Spleen (tissue), 11 donors: Measurements from ENCODE around the gene MCCD1. TPM values are rescaled to one million over a fixed set of nuclear protein-coding genes. Genes with fewer than 3 reads are reported as not detected.

Experiments
- DNase-seq: peaks from one replicate; pipeline ENCODE4 v3.0.0-alpha.2; 2020
- H3K27ac ChIP-seq, 8 donors: fragments of 200-600 bp; sonication (generic) in 7 of 8; 1 replicate in 4 of 8; 2 replicates in 4 of 8; pipeline versions ENCODE4 v1.5.0 to v1.8.0; 2016 to 2021; ENCODE audit warnings: inconsistent platforms in 4 of 8, mild to moderate bottlenecking in 4 of 8, moderate library complexity in 1 of 8
- H3K27me3 ChIP-seq, 7 donors: fragments of 200-600 bp; sonication (generic) in 6 of 7; replicated peaks in 1 of 7; 1 replicate in 4 of 7; 2 replicates in 3 of 7; pipeline versions ENCODE4 v1.5.0 to v1.8.0; 2016 to 2021; ENCODE audit warnings: inconsistent platforms in 3 of 7, mild to moderate bottlenecking in 1 of 7
- H3K36me3 ChIP-seq, 6 donors: fragments of 200-600 bp; sonication (generic) in 5 of 6; 1 replicate in 4 of 6; 2 replicates in 2 of 6; pipeline versions ENCODE4 v1.5.0 to v1.8.0; 2016 to 2021; ENCODE audit warnings: inconsistent platforms in 2 of 6
- H3K4me1 ChIP-seq, 6 donors: fragments of 200-600 bp; sonication (generic) in 5 of 6; 1 replicate in 3 of 6; 2 replicates in 3 of 6; pipeline versions ENCODE4 v1.5.0 to v1.8.0; 2016 to 2021; ENCODE audit warnings: inconsistent platforms in 3 of 6
- H3K4me3 ChIP-seq, 8 donors: fragments of 200-600 bp; sonication (generic) in 7 of 8; 1 replicate in 4 of 8; 2 replicates in 4 of 8; pipeline versions ENCODE4 v1.5.0 to v1.8.0; 2016 to 2021; ENCODE audit warnings: inconsistent platforms in 4 of 8, mild to moderate bottlenecking in 4 of 8, moderate library complexity in 2 of 8
- H3K9me3 ChIP-seq, 8 donors: fragments of 200-600 bp; sonication (generic) in 7 of 8; 1 replicate in 4 of 8; 2 replicates in 4 of 8; pipeline versions ENCODE4 v1.5.0 to v1.8.0; 2016 to 2021; ENCODE audit warnings: inconsistent platforms in 4 of 8
- POLR2A ChIP-seq, 3 donors: fragments of 450-650 bp; IDR thresholded peaks; one replicate each; pipeline ENCODE4 v1.5.1; 2017; ENCODE audit warnings: antibody characterized with exemption in 3 of 3, mild to moderate bottlenecking in 1 of 3
- POLR2AphosphoS5 ChIP-seq, 3 donors: sonication (generic); formaldehyde crosslinking; IDR thresholded peaks; one replicate each; pipeline ENCODE4 v1.5.1; 2017; ENCODE audit warnings: antibody characterized with exemption in 3 of 3
- WGBS, 5 donors: extraction: QIAGEN DNeasy Blood & Tissue Kit in 3 of 5; methylation state at CpG; one replicate each; pipeline versions ENCODE4 v1.1.5 to v1.1.7; 2013 to 2018; 5-methylcytosine and 5-hydroxymethylcytosine counted together
- intact Hi-C: fragments of 100-400 bp; cut with DNase I; formaldehyde crosslinking; loops from one replicate; pipeline ENCODE4 v1.15.0; 2023; ENCODE audit warnings: low total_unique reads
- polyA plus RNA-seq, 3 donors: library from polyadenylated mRNA; stranded (reverse); fragments of 200-250 nt; gene quantifications; one replicate each; pipeline ENCODE4 v1.2.1, GENCODE V29; 2013
- total RNA-seq, 7 donors: library from RNA; depleted of rRNA in 3 of 7; stranded (reverse); fragments of >200 nt in 3 of 7; fragmentation: NEBNext Ultra II Directional in 4 of 7; extraction: Animal tissue kit (Norgen Biotek cat#: 25700) in 4 of 7; gene quantifications; one replicate each; pipeline versions ENCODE4 v1.1.0 to v1.2.1, GENCODE V29; 2016 to 2021
- TF ChIP-seq, protein P1 (sequence below), 11 experiments: fragments of 200-600 bp in 7 of 11; fragments of 450-650 bp in 4 of 11; sonication (generic) in 4 of 11; IDR thresholded peaks in 8 of 11; conservative IDR thresholded peaks in 3 of 11; 1 replicate in 7 of 11; 2 replicates in 4 of 11; pipeline versions ENCODE4 v1.4.0 to v1.8.0; 2016 to 2021; ENCODE audit warnings: antibody characterized with exemption in 11 of 11, inconsistent platforms in 4 of 11, mild to moderate bottlenecking in 1 of 11
- donor health status: healthy with polysubstance abuse.
- donor health status: DM: no; HTN: no; CAD: no; lungs with moderate emphysema.
- donor health status: DM: no; HTN: no; CAD: no.
- donor health status: Bipolar disorder and iron deficiency.
- donor health status: healthy.
- donor health status: DM: no; HTN: no; CAD: no.
- donor health status: DM: yes; HTN: yes; CAD: no.

The MCCD1 gene
- total and polyA plus RNA-seq, 10 donors: not detected

DNA sequence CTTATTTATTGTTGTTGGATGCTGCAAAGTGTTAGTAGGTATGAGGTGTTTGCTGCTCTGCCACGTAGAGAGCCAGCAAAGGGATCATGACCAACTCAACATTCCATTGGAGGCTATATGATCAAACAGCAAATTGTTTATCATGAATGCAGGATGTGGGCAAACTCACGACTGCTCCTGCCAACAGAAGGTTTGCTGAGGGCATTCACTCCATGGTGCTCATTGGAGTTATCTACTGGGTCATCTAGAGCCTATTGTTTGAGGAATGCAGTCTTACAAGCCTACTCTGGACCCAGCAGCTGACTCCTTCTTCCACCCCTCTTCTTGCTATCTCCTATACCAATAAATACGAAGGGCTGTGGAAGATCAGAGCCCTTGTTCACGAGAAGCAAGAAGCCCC lies 18.8 kb upstream of the MCCD1 start:
- Histone ChIP-seq H3K4me1 (no peaks in the 10 kb centered on the region), H3K27me3 (no peaks in the 10 kb centered on the region), H3K36me3 (peaks cover 0 to 74% (median 55%) of the 10 kb centered on the region in 6 donors), H3K9me3 (no peaks in the 10 kb centered on the region), H3K4me3 (no peak overlapping the region), H3K27ac (no peak overlapping the region)
- TF ChIP-seq POLR2AphosphoS5 (IDR thresholded peaks at IDR 0.05): no peak
- no peak for TF ChIP-seq POLR2A (IDR thresholded peaks at IDR 0.05)
- TF ChIP-seq, protein P1, sequence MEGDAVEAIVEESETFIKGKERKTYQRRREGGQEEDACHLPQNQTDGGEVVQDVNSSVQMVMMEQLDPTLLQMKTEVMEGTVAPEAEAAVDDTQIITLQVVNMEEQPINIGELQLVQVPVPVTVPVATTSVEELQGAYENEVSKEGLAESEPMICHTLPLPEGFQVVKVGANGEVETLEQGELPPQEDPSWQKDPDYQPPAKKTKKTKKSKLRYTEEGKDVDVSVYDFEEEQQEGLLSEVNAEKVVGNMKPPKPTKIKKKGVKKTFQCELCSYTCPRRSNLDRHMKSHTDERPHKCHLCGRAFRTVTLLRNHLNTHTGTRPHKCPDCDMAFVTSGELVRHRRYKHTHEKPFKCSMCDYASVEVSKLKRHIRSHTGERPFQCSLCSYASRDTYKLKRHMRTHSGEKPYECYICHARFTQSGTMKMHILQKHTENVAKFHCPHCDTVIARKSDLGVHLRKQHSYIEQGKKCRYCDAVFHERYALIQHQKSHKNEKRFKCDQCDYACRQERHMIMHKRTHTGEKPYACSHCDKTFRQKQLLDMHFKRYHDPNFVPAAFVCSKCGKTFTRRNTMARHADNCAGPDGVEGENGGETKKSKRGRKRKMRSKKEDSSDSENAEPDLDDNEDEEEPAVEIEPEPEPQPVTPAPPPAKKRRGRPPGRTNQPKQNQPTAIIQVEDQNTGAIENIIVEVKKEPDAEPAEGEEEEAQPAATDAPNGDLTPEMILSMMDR (IDR thresholded peaks at IDR 0.05 in 8 of 11, conservative IDR thresholded peaks at IDR 0.05 in 3 of 11): no peak
- WGBS, 5 donors: 81 to 90% (median 84%) methylated on average over 4 of the region's 4 CpGs
- no peak for DNase-seq
- intact Hi-C loops: no loop called here

DNA sequence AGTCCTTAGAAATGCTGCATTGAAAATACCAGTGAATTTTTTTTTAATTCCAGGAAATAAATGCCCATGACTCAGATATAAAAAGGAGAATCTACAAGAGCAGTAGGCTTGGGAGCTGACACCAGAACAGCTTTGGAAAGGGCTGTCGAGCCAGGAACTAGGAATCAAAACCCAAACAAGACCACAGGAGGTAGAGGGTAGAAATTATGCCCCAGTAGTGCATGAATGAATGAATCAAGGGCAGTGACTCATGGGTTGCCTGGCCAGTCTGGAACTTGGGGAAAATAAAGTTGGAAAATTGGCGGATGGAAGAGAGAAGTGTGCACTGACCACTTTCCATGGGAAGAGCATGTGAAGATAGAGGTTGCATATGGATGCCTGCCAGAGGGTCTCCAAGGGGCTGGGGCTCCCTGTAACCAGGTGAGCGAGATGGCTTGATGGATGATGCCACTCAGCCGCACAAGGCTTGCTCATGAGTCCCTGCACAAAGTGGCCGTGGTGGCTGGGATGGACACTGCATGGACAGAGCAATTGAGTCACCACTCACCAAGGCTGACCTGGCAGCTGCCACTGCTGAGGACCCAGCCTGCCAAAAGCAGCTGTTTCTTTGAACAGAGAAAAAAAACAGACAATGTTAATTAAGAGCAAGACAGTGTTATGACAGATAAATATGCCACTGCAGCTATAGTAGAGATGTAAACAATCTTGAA lies 15.2 kb upstream of the MCCD1 start:
- Histone ChIP-seq H3K27ac (no peak overlapping the region), H3K4me1 (peaks cover 0 to 10% (median 0%) of the 10 kb centered on the region in 6 donors), H3K36me3 (peaks cover 0 to 38% (median 26%) of the 10 kb centered on the region in 6 donors), H3K27me3 (no peaks in the 10 kb centered on the region), H3K9me3 (no peaks in the 10 kb centered on the region), H3K4me3 (no peak overlapping the region)
- no peak for DNase-seq
- 72 to 97% (median 74%) methylated on average over 4 to 5 of the region's 5 CpGs for WGBS, 5 donors
- TF ChIP-seq, protein P1 (IDR thresholded peaks at IDR 0.05 in 8 of 11, conservative IDR thresholded peaks at IDR 0.05 in 3 of 11): no peak
- TF ChIP-seq POLR2AphosphoS5 (IDR thresholded peaks at IDR 0.05): no peak
- TF ChIP-seq POLR2A (IDR thresholded peaks at IDR 0.05): no peak
- intact Hi-C loops: no loop called here

DNA sequence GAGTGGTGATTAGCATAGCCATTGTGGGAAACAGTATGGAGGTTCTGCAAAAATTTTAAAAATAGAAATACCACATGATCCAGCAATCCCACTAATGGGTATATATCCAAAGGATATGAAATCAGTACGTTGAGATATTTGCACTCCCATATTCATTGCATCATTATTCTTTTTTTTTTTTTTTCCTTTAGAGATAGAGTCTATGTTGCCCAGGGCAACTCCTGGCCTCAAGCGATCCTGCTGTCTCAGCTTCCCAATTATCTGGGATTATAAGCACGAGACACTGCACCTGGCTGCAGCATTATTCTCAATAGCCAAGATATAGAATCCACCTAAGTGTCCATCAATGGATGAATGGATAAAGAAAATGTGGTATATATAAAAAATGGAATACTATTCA lies 6.9 kb upstream of the MCCD1 start:
- peaks cover 0 to 5% (median 0%) of the 10 kb centered on the region in 6 donors for H3K4me1 ChIP-seq
- H3K36me3 ChIP-seq: no peaks in the 10 kb centered on the region
- DNase-seq: no peak
- H3K27ac ChIP-seq: no peak overlapping the region
- intact Hi-C loops: no loop called here
- H3K9me3 ChIP-seq: no peaks in the 10 kb centered on the region
- H3K4me3 ChIP-seq: no peak overlapping the region
- TF ChIP-seq, protein P1 (IDR thresholded peaks at IDR 0.05 in 8 of 11, conservative IDR thresholded peaks at IDR 0.05 in 3 of 11): no peak
- TF ChIP-seq POLR2AphosphoS5 (IDR thresholded peaks at IDR 0.05): no peak
- TF ChIP-seq POLR2A (IDR thresholded peaks at IDR 0.05): no peak
- H3K27me3 ChIP-seq: no peaks in the 10 kb centered on the region
- WGBS, 5 donors: 74 to 84% (median 76%) methylated on average over 3 of the region's 3 CpGs

DNA sequence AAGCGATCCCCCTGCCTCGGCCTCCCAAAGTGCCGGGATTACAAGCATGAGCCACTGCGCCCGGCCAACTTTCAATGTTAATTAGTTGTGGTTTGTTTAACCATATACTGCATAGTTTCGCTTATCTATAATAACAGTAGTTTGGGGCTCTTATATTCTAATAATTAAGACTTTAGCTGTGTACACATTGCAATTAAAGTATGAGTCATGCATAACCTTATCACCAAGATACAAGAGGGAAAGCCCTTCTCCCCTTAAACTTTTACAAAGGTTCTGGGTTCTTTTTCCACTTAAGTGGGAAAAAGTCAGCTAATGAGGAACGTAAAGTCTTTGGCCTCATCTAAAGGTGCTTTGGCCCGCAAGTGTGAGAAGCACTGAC lies 3.2 kb upstream of the MCCD1 start:
- TF ChIP-seq POLR2A (IDR thresholded peaks at IDR 0.05) (no peak), POLR2AphosphoS5 (IDR thresholded peaks at IDR 0.05) (no peak)
- TF ChIP-seq, protein P1 (IDR thresholded peaks at IDR 0.05 in 8 of 11, conservative IDR thresholded peaks at IDR 0.05 in 3 of 11): no peak
- no peak for DNase-seq
- H3K4me3 ChIP-seq: no peak overlapping the region
- H3K27ac ChIP-seq: peak overlapping the region in 3 of 8 donors; percentile 22 to 51 (median 38)
- intact Hi-C loops: no loop called here
- 79 to 83% (median 81%) methylated on average over 8 of the region's 8 CpGs for WGBS, 5 donors
- no peaks in the 10 kb centered on the region for H3K27me3 ChIP-seq
- peaks cover 0 to 5% (median 0%) of the 10 kb centered on the region in 6 donors for H3K4me1 ChIP-seq
- peaks cover 0 to 27% (median 12%) of the 10 kb centered on the region in 6 donors for H3K36me3 ChIP-seq
- H3K9me3 ChIP-seq: no peaks in the 10 kb centered on the region
